HG02763 (cell line): ENCODE measurements around the gene LMAN1.

ENCODE experiments used
- ATAC-seq: cut with Tn5 transposase; IDR thresholded peaks from one replicate; pipeline ENCODE4 v1.9.1; 2021; ENCODE audit warnings: mild to moderate bottlenecking, moderate library complexity; ENCODE audit not compliant: unreplicated experiment

LMAN1 gene

GRCh38 chr18:59305295-59305694, 53.8 kb downstream of the LMAN1 start:
- ATAC-seq, result no peak

- ATAC-seq, result no peak
Measured at GRCh38 chr18:59303656-59304195, 55.3 kb downstream of the LMAN1 start.

- no peak for ATAC-seq
Measured at GRCh38 chr18:59303006-59303405, 56.1 kb downstream of the LMAN1 start.

DNA sequence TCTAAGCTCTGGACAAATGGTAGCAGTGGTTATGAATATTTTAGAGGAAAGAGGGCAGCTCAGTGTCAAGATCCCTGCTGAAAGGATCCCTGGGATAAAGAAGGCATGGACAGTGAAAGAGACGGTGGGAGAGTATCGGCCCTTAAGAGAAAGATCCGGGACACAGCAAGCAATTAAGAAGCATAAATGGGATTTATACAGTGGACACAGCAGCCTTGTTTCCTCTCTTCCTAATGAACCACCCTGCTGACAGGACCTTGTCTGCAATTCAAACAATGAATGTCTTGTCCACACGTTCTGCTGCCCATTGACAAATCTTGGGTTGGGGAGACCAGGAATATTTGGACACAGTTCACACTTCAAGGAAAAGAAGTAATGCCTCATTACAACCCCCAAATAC, 57.1 kb downstream of the LMAN1 start:
- no peak for ATAC-seq

DNA sequence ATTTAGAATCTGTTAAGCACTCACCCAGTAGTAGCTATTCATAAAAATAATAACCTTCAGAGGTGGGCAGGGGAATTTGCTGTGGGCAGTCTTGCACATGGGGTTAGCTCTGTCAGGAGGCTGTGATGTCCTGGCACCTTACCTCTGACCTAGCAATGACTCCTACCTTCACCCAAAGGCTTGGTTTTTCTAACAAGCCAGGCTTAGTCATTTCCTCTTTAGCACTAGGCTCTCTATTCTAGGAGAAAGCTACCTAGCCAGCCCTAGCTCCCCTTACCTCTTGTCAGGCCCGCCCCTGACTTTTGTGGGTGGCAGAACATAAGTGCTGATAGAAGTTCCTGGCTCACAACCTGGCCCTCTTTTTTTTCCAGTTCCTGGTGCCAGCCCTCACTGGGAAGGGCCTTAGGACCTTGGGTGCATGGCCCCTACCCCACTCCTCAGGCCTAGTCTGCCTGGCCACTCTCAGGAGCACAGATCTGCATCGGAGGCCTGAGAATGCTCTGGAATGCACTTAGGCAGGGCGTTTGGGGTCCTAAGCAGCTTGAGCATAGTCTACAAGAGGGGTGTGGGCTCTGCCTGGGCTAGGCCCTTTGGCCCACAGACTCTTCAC, 58.3 kb downstream of the LMAN1 start:
- no peak for ATAC-seq

DNA sequence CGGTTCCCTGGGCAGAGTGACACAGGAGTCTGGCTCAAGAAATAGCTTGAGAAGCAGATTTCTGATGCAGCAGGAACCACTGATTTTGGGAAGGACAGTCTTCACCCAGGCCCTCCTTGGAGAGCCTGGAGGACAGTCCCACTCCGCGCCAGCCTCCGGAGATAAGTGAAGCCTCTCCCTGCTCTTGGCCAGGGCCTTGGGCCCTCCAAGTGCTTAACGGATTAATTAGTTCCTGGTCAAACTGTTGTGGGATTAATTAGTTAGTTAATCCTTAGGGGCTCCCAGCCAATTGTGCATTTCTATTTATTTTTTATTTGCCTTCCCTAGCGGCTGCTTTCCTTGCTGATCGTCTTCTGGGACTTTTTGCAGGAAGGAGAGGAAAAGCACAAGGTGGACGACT, 60.2 kb downstream of the LMAN1 start:
- ATAC-seq, result no peak

DNA sequence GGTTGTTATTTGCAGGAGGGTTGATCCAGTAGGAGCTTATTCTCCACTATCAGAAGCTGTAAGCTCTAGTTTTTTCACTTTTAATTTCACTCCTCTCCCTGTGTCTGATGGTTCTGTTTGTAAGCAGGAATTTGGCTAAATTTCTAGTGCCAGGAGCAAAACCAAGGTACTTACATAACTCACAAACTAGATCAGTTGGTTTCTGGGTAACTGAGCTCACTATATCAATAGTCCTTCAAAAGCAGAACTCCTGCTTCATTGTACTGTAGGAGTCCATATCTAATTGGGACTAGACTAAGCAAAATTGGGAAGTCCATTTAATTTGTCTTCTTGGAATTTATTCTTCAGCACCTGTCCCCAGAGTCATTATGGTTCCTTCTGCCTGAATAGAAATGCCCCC, 65.7 kb downstream of the LMAN1 start:
- no peak for ATAC-seq

- no peak for ATAC-seq
Measured at GRCh38 chr18:59286341-59286740, 72.7 kb downstream of the LMAN1 start.

- no peak for ATAC-seq
Measured at GRCh38 chr18:59282341-59282740, 76.7 kb downstream of the LMAN1 start.

GRCh38 chr18:59279722-59280121, 79.3 kb downstream of the LMAN1 start:
- ATAC-seq, result no peak

- ATAC-seq, result no peak
Measured at GRCh38 chr18:59279193-59279592, 79.9 kb downstream of the LMAN1 start.

DNA sequence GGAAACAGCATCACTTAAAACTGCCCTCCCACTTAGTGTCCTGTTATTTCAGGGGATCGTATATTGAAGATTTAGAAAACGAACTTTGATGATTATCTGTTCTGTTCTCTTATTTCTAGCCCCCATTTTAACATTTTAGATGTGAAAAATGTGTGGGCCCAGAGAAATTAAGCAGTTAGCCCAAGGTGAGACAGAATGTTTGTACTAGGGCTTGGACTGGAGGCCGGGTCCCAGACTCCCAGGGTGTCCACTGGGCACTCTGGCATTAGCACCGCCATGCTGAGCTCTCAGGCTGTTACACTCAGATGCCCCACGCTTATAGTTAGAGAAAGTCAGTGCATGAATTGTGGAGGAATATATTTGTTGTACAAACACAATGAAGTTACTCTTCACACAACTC, 80.3 kb downstream of the LMAN1 start:
- ATAC-seq, result no peak
